NCI-H748 (cell line): ENCODE data around the gene CIBAR2.
"Not testable (repeated sequence)": the region's sequence is repeated elsewhere in the genome, so short reads cannot be mapped to it uniquely, and the experiment has no call there.

Experiments
- DNase-seq: peaks from one replicate; lab custom pipeline; 2025; ENCODE audit not compliant: unreplicated experiment; lab: John Stamatoyannopoulos, UW

Gene CIBAR2

GRCh38 chr16:85064186-85064585, 48.1 kb downstream of the CIBAR2 start:
- DNase-seq, result no peak

GRCh38 chr16:85062845-85063244, 49.4 kb downstream of the CIBAR2 start:
- DNase-seq, result no peak

DNA sequence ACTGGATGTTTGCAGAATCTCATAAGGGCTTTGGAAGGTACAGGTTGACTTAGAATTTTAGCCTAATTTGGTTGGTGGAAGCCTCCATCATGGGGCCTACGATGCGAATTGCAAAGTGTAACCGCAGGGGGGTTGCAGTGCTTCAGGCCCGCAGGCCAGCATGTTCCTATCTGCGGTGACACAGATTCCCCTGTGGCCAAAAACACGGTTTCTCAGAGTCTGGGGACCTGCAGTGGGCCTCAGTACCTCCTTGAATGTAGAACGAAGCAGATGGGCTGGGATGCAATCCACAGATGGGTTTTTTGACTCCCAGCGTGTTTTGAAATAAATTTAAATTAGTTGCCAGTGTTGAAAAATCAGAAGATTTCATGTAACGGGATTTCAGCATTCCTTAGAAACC, 49.9 kb downstream of the CIBAR2 start:
- DNase-seq, result no peak

DNA sequence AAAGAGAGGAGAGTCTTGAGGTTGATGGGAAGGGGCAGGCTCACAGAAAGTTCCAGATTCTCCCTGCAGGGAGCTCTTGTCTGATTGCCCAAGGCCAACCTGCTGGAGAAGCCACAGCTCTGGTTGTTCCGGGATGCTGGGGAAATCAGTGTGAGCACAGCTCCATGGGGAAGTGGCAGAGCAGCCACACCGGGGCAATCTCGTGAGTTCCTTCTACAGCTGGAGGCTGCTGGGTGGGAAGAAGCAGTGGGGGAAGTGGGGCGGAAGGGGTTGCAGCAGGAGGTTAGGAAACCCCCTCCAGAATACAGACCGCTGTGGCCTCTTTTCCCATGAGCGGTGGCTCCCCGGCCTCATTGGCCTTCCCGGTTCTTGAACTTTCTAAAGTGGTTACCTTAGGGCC, 50.7 kb downstream of the CIBAR2 start:
- DNase-seq, result no peak

DNA sequence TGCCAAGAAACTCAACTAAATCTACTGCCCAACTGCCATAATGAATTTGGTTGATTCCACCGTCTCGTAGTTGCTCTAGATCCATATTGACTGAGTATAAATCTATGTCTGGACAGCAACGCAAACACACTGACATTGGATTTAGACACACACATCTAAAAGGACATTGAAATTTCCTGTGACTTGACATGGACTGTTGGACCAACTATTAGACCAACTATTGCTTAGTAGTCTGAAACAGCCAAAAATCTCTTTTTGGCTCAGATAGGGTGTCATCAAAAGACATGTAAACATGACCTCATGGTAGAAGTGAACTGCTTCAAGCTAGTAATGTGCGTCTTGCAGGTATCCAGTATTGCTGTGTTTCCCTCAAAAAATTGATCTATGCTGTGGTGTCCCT, 53.4 kb downstream of the CIBAR2 start:
- no peak for DNase-seq

GRCh38 chr16:85057948-85058347, 54.3 kb downstream of the CIBAR2 start:
- no peak for DNase-seq

- peak; percentile 27 for DNase-seq
These were observed 54.9 kb downstream of the CIBAR2 start for GRCh38 chr16:85057212-85057889.

GRCh38 chr16:85056211-85056748, 56.0 kb downstream of the CIBAR2 start:
- no peak for DNase-seq

GRCh38 chr16:85055493-85056210, 56.6 kb downstream of the CIBAR2 start:
- DNase-seq, result no peak

DNA sequence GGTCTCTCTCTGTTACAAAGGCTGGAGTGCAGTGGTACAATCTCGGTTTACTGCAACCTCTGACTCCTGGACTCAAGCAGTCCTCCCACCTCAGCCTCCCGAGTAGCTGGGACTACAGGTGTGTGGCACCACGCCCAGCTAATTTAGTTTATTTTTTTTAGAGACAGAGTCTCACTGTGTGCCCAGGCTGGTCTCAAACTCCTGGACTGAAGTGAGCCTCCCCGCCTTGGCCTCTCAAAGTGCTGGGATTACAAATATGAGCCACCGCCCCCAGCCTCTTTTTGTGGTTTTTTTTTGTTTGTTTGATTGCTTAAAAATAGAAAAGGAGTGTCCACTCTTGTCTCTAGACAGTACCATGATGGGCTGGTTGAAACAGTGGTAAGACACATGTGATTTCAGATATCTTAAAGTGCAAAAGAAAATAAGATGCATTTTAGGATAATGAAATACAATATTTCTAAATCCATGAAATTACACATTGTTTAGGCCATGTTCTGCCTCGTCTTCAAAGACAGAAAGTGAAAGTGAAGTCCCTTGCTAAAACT, 57.3 kb downstream of the CIBAR2 start:
- no peak for DNase-seq

DNA sequence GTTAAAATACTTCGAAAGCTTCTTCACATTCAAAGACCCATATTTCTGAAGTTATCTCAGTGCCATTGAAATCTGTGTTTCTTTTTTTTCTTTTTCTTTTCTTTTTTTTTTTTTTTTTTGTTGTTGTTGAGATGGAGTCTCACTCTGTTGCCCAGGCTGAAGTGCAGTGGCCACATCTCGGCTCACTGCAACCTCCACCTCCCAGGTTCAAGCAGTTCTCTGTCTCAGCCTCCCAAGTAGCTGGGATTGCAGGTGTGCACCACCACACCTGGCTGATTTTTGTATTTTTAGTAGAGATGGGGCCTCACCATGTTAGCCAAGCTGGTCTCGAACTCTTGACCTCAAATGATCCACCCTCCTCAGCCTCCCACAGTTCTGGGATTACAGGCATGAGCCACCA, 58.0 kb downstream of the CIBAR2 start:
- DNase-seq, result not testable (repeated sequence)

GRCh38 chr16:85052536-85052935, 59.7 kb downstream of the CIBAR2 start:
- DNase-seq, result no peak

GRCh38 chr16:85051683-85052082, 60.6 kb downstream of the CIBAR2 start:
- DNase-seq, result no peak

DNA sequence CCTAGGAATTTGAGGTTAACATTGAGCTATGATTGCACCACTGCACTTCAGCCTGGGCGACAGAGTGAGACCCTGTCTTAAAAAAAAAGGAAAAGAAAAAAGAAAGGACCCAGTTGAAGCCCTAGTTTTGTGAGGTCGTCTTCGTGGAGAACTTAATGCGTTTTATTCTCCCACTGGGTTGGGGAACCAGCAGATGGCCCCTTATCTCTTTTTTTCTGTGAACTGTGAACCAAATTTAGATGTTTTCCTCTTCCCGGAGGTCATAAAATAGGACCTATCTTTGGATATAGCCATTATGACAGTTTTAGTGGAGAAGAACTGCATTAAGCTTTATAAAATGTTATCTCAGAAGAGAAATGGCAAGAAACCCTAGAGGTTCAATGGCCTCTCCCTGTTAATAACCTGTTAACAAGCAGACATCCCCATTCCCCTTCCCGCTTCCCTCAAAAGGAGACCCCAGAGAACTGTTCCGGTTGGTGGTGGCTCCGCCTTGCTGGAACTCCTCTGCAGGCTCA, 61.1 kb downstream of the CIBAR2 start:
- DNase-seq, result no peak

- no peak for DNase-seq
These were observed 62.5 kb downstream of the CIBAR2 start for GRCh38 chr16:85049706-85050305.

DNA sequence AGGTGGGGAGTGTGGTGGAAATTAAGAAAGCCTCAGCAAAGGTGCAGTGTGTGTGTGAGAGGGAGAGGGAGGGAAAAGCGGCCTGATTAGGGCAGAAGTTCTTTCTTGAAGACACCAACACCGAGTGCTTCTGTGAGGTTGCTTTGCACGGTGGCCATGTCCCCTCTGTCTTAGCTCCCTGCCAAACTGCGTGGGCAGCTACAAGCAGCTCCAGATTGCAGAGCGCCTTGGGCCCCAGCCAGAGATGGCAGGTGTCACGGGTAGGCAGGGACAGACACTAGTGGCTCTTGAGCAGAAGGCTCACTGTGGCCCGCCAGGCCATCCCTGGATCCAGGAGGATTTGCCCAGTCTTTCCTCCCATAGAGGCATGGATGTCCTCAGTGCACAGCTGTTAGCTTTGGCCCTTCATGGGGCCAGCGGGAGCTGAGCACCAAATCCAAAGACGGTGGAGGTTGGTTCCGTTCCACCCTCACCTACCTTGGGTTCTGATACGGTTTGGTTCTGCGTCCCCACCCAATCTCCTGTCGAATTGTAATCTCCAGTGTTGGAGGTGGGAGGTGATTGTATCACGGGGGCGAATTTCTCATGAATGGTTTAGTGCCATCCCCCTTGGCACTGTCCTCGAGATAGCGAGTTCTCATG, 63.2 kb downstream of the CIBAR2 start:
- no peak for DNase-seq
